Nephron progenitor cell (in vitro differentiated cells): ENCODE results near the gene USP26.
"Not testable (repeated sequence)": the region's sequence is repeated elsewhere in the genome, so short reads cannot be mapped to it uniquely, and the experiment has no call there.

ENCODE experiments used
- DNase-seq: peaks from one replicate; pipeline ENCODE4 v3.0.0; 2021
- H3K27ac Mint-ChIP-seq: 2 replicates; pipeline ENCODE4 v1.8.0; 2021; ENCODE audit warnings: mild to moderate bottlenecking, moderate library complexity, mixed read lengths
- H3K27me3 Mint-ChIP-seq: 2 replicates; pipeline ENCODE4 v1.8.0; 2021; ENCODE audit warnings: mild to moderate bottlenecking, low read depth, mixed read lengths; ENCODE audit not compliant: poor library complexity
- H3K36me3 Mint-ChIP-seq: 2 replicates; pipeline ENCODE4 v1.8.0; 2021; ENCODE audit warnings: low read depth, mixed read lengths
- H3K4me1 Mint-ChIP-seq: 2 replicates; pipeline ENCODE4 v1.8.0; 2021; ENCODE audit warnings: mixed read lengths
- H3K4me3 Mint-ChIP-seq: 2 replicates; pipeline ENCODE4 v1.8.0; 2021; ENCODE audit warnings: mild to moderate bottlenecking, moderate library complexity, mixed read lengths
- H3K9me3 Mint-ChIP-seq: 2 replicates; pipeline ENCODE4 v1.8.0; 2021; ENCODE audit warnings: mild to moderate bottlenecking, moderate library complexity, mixed read lengths
- TF ChIP-seq, protein P1 (sequence below): fragments of 200-600 bp; sonication (generic); IDR thresholded peaks from 2 replicates; pipeline ENCODE4 v1.5.0; 2021; ENCODE audit warnings: antibody characterized with exemption

The USP26 gene

DNA sequence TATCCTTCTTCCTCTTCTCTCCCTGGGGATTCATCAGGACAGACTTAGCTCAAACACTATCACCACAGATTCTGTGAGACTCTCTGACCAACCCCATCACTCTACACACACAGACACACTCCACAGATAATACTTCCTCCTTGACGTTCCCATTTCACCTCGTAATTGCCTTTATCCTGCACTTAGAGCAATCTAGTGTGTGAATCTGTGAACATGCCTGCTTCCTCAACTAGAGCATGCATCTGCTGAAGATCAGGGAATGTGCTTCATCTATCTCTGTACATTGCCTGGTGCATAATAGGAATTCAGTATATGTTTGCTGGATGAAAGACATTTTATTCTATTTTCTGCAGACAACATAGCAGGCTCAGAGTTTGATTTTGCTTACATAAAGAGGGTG, 113.4 kb downstream of the USP26 start:
- Mint-ChIP-seq H3K9me3 (peaks cover 3% of the 10 kb centered on the region), H3K27ac (no peak overlapping the region), H3K4me1 (peaks cover 6% of the 10 kb centered on the region), H3K4me3 (no peak overlapping the region), H3K36me3 (peaks cover 3% of the 10 kb centered on the region), H3K27me3 (peaks cover 4% of the 10 kb centered on the region)
- DNase-seq = no peak
- TF ChIP-seq, protein P1, sequence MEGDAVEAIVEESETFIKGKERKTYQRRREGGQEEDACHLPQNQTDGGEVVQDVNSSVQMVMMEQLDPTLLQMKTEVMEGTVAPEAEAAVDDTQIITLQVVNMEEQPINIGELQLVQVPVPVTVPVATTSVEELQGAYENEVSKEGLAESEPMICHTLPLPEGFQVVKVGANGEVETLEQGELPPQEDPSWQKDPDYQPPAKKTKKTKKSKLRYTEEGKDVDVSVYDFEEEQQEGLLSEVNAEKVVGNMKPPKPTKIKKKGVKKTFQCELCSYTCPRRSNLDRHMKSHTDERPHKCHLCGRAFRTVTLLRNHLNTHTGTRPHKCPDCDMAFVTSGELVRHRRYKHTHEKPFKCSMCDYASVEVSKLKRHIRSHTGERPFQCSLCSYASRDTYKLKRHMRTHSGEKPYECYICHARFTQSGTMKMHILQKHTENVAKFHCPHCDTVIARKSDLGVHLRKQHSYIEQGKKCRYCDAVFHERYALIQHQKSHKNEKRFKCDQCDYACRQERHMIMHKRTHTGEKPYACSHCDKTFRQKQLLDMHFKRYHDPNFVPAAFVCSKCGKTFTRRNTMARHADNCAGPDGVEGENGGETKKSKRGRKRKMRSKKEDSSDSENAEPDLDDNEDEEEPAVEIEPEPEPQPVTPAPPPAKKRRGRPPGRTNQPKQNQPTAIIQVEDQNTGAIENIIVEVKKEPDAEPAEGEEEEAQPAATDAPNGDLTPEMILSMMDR = no peak

DNA sequence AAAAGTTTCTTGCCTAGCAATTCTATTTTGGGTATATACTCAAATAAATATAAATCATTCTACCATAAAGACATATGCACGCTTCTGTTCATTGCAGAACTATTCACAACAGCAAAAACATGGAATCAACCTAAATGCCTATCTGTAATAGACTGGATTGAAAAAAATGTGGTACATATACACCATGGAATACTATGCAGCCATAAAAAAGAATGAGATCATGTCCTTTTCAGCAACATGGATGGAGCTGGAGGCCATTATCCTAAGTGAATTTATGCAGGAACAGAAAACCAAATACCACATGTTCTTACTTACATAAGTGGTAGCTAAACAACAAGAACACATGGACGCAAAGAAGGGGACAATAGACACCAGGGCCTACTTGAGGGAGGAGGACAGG, 116.9 kb downstream of the USP26 start:
- DNase-seq, H3K36me3 Mint-ChIP-seq, H3K4me3 Mint-ChIP-seq, H3K27me3 Mint-ChIP-seq, H3K4me1 Mint-ChIP-seq, H3K9me3 Mint-ChIP-seq, H3K27ac Mint-ChIP-seq: not testable (repeated sequence)
